Lung (tissue), 12 donors: ENCODE data around the gene TMEM14A. TPM values are rescaled to one million over a fixed set of nuclear protein-coding genes. Genes with fewer than 3 reads are reported as not detected.

Experiments used
- ATAC-seq: fragments of 200-7000 bp; cut with Tn5 transposase; one replicate; pipeline ENCODE4 v1.9.1; 2020; ENCODE audit warnings: moderate number of reproducible peaks; ENCODE audit not compliant: insufficient read depth, low FRiP score
- DNase-seq, 3 donors: peaks; one replicate each; pipeline ENCODE4 v3.0.0-alpha.2; 2013 to 2017
- H3K27ac ChIP-seq, 2 donors: one replicate each; pipeline ENCODE4 v1.5.1; 2013; ENCODE audit warnings: mild to moderate bottlenecking in 2 of 2, moderate library complexity in 2 of 2, control low read depth in 1 of 2, inconsistent platforms in 1 of 2, low read depth in 1 of 2, low read length in 1 of 2
- H3K27me3 ChIP-seq, 3 donors: one replicate each; pipeline ENCODE4 v1.5.1; 2013; ENCODE audit warnings: low read length in 2 of 3; ENCODE audit not compliant: control insufficient read depth in 3 of 3, insufficient read depth in 3 of 3
- H3K36me3 ChIP-seq, 4 donors: one replicate each; pipeline ENCODE4 v1.5.1; 2013; ENCODE audit warnings: low read length in 4 of 4, mild to moderate bottlenecking in 1 of 4, moderate library complexity in 1 of 4; ENCODE audit not compliant: control insufficient read depth in 4 of 4, insufficient read depth in 4 of 4
- H3K4me1 ChIP-seq, 5 donors: one replicate each; pipeline ENCODE4 v1.5.1; 2013; ENCODE audit warnings: low read length in 5 of 5, mild to moderate bottlenecking in 2 of 5, moderate library complexity in 1 of 5; ENCODE audit not compliant: control insufficient read depth in 5 of 5, insufficient read depth in 5 of 5
- H3K4me3 ChIP-seq: one replicate; pipeline ENCODE4 v1.5.1; 2013; ENCODE audit warnings: mild to moderate bottlenecking, control low read depth, moderate library complexity
- H3K9ac ChIP-seq, 2 donors: one replicate each; pipeline ENCODE4 v1.5.1; 2013; ENCODE audit warnings: low read length in 2 of 2, control low read depth in 1 of 2; ENCODE audit not compliant: insufficient read depth in 1 of 2
- H3K9me3 ChIP-seq, 4 donors: one replicate each; pipeline ENCODE4 v1.5.1; 2013; ENCODE audit warnings: low read length in 3 of 4, mild to moderate bottlenecking in 1 of 4, moderate library complexity in 1 of 4; ENCODE audit not compliant: control insufficient read depth in 4 of 4, insufficient read depth in 3 of 4
- CTCF ChIP-seq: IDR thresholded peaks from 2 replicates; pipeline ENCODE4 v1.5.1; 2012; ENCODE audit warnings: mild to moderate bottlenecking; ENCODE audit errors: control extremely low read depth, extremely low read depth
- WGBS, 2 donors: extraction: QIAGEN DNeasy Blood & Tissue Kit; methylation state at CpG; one replicate each; pipeline ENCODE4 v1.1.7; 2013; 5-methylcytosine and 5-hydroxymethylcytosine counted together
- polyA plus RNA-seq, 2 donors: library from polyadenylated mRNA; stranded (reverse); fragments of 200-250 nt; gene quantifications; one replicate each; pipeline ENCODE4 v1.2.1, GENCODE V29; 2013
- total RNA-seq, 2 donors: library from RNA; depleted of rRNA in 1 of 2; stranded (reverse); fragments of >200 nt in 1 of 2; gene quantifications; one replicate each; pipeline ENCODE4 v1.2.1, GENCODE V29; 2014 to 2021
- donor health status: control.
- donor health status: control.
- donor health status: Bipolar disorder and iron deficiency.
- donor health status: healthy.
- donor health status: DM: yes; HTN: yes; CAD: no.

Gene TMEM14A
- total and polyA plus RNA-seq, 4 donors, result 14.0 to 18.5 (median 17.5) TPM

DNA sequence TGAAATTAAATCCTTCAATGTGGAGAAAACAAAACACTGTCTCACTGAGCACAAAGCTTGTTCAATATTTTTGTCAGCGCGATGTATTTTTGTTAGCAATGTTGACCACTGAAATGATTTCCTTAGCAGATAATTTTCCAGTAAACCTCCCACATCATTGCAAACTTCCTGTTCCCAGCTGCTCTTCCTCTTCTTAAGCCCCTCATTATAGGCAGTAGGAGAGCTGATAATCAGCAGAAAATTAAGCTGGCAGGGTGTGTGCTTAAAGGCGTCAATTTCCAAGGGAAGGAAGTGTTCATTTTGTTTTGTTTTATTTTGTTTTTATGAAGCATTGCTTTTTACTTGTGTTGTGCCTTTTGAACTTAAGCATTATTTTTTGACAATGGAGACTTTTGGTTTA lies 29.1 kb upstream of the TMEM14A start:
- 17 to 35% methylated on average over 3 of the region's 3 CpGs for WGBS, 2 donors
- ATAC-seq (peak; percentile 30), DNase-seq (peak in 2 of 3 donors; percentile 56 to 60)
- H3K9me3 ChIP-seq, result no peaks in the 10 kb centered on the region
- TF ChIP-seq CTCF, result no peak
- H3K27me3 ChIP-seq, result no peaks in the 10 kb centered on the region
- H3K4me3 ChIP-seq, result no peak overlapping the region
- H3K36me3 ChIP-seq, result no peaks in the 10 kb centered on the region
- H3K27ac ChIP-seq, result no peak overlapping the region
- no peak overlapping the region for H3K9ac ChIP-seq
- peaks cover 0 to 42% (median 8%) of the 10 kb centered on the region in 5 donors for H3K4me1 ChIP-seq

GRCh38 chr6:52642368-52642767 lies 28.5 kb upstream of the TMEM14A start:
- H3K27me3 ChIP-seq, result no peaks in the 10 kb centered on the region
- no peak overlapping the region for H3K27ac ChIP-seq
- no peaks in the 10 kb centered on the region for H3K9me3 ChIP-seq
- WGBS, 2 donors, result 57 to 81% methylated on average over 2 of the region's 2 CpGs
- H3K36me3 ChIP-seq, result no peaks in the 10 kb centered on the region
- DNase-seq (peak in 2 of 3 donors; percentile 35 to 42), ATAC-seq (no peak)
- H3K4me1 ChIP-seq, result peaks cover 0 to 42% (median 8%) of the 10 kb centered on the region in 5 donors
- TF ChIP-seq CTCF, result no peak
- H3K4me3 ChIP-seq, result no peak overlapping the region
- H3K9ac ChIP-seq, result no peak overlapping the region

DNA sequence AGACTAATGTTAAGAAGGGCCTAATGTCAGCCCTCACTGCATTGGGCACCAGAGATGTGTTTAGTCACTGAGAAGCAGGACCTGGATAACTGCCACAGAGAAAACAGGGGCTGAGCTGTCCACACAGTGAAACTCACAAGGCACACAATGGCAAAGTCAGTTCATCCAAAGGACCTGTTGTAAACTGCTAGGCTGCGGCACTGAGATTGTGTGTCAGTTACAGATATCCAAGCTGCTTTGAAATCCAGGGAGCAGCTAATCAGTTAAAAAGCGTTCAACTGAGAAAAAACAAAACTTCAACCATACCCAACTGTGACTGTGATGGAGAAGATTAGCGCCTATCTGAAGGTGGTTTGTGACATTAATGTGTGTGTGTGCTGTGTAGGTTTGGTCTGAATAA lies 27.8 kb upstream of the TMEM14A start:
- DNase-seq (peak; percentile 47 to 82 (median 77)), ATAC-seq (no peak)
- no peak for TF ChIP-seq CTCF

DNA sequence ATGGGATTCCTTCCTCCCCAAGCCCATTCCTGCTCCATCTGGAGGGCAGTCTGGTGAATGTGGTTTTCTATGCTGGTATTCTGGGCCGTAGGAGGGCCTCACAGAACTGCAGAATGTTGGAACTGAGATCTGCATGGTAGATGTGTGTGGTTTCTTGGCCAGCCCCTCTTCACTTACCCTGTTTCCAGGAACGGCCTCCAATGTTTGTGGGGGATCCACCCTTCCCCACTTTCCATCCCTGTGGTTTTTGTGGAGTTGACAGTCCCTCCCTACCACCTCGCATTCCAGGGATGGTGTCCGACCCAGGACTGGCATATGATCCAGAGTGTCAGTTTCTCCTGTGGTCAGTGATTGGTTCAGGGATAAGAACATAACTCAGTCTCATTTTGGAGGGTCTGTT lies 26.7 kb upstream of the TMEM14A start:
- Histone ChIP-seq H3K27me3 (no peaks in the 10 kb centered on the region), H3K4me3 (no peak overlapping the region), H3K4me1 (peaks cover 0 to 50% (median 8%) of the 10 kb centered on the region in 5 donors), H3K9ac (no peak overlapping the region), H3K27ac (no peak overlapping the region), H3K36me3 (no peaks in the 10 kb centered on the region), H3K9me3 (no peaks in the 10 kb centered on the region)
- ATAC-seq (no peak), DNase-seq (no peak)
- TF ChIP-seq CTCF, result no peak
- 86 to 94% methylated on average over 4 of the region's 4 CpGs for WGBS, 2 donors

More for the DNA sequence above, 27.8 kb upstream of the TMEM14A start:
- Histone ChIP-seq H3K9ac (no peak overlapping the region), H3K4me1 (peaks cover 0 to 43% (median 8%) of the 10 kb centered on the region in 5 donors), H3K4me3 (no peak overlapping the region), H3K27ac (no peak overlapping the region), H3K9me3 (no peaks in the 10 kb centered on the region), H3K27me3 (no peaks in the 10 kb centered on the region), H3K36me3 (no peaks in the 10 kb centered on the region)
- WGBS, 2 donors, result 88 to 95% methylated on average over 3 of the region's 3 CpGs
